Measurements from ENCODE around the gene ZNF580.

DNA sequence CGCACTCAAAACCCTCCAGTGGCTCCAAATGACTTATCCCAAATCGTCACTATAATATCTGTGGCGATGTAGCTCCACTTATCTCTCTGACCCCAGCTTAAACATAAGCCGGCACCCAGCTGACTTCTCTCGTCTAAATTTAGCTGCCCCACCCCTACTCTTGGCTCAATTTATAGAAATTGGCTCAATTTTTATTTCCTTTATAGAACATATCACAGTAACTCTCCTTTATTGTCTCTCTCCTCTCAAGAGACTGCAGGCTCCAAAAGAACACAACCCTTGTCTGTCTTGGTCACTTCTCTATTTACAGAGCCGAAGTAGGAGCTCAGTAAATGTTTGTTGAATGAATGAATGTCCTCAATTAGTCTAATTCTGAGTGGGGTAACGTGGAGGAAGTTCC, 17.2 kb upstream of the ZNF580 start:
- TF ChIP-seq, protein P1, sequence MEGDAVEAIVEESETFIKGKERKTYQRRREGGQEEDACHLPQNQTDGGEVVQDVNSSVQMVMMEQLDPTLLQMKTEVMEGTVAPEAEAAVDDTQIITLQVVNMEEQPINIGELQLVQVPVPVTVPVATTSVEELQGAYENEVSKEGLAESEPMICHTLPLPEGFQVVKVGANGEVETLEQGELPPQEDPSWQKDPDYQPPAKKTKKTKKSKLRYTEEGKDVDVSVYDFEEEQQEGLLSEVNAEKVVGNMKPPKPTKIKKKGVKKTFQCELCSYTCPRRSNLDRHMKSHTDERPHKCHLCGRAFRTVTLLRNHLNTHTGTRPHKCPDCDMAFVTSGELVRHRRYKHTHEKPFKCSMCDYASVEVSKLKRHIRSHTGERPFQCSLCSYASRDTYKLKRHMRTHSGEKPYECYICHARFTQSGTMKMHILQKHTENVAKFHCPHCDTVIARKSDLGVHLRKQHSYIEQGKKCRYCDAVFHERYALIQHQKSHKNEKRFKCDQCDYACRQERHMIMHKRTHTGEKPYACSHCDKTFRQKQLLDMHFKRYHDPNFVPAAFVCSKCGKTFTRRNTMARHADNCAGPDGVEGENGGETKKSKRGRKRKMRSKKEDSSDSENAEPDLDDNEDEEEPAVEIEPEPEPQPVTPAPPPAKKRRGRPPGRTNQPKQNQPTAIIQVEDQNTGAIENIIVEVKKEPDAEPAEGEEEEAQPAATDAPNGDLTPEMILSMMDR (IDR thresholded peaks at IDR 0.05), result no peak
- no peak for TF ChIP-seq POLR2A (IDR thresholded peaks at IDR 0.05)
- TF ChIP-seq EP300 (IDR thresholded peaks at IDR 0.05), result no peak

Measured in ovary (tissue), 3 donors.